Measurements from ENCODE around the gene GLYR1.

DNA sequence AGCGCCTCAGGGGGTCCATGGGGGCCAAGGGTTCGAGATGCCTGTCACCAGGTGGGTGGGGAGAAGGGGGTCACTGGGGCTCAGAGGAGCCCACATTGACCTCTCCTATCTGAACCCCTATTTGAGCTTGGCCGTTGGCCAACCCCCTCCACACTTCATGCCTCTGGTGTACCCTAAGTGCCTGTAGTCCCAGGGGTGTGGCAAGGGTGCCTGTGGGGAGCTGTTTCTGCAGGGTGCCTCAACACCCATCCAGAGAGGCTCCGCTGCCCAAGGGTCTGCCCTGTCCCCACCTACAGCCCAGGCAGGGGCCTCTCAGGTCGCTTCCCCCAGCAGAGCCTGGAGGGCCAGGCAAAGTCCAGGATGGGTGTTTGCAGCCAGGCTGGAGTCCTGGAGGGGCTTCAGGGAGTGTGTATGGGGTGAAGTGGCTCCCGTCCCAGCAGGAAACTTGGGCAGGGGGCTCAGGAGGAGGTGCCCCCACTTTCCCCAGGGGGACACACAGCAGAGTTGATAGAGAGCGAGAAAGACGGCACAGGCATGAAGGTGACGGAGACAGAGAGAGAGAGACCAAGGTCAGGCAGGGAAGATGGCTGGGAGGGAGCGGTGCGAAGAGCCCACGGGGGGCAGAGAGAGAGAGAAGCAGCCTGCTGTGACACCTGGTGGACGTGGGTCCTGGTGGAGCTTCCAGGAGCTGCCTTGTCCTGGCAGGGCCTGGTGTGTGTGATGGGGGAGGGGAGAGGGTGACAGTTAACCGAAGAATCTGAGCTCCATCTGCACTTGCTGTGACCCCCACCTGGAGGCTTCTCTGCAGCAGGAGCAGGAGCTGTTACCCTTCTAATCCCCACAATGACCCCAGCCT is 59.2 kb downstream of the GLYR1 start, which contains the start of gene SEPTIN12:
- TF ChIP-seq ELF1 (tag; IDR thresholded peaks at IDR 0.05) = no peak
- TF ChIP-seq, protein P1, sequence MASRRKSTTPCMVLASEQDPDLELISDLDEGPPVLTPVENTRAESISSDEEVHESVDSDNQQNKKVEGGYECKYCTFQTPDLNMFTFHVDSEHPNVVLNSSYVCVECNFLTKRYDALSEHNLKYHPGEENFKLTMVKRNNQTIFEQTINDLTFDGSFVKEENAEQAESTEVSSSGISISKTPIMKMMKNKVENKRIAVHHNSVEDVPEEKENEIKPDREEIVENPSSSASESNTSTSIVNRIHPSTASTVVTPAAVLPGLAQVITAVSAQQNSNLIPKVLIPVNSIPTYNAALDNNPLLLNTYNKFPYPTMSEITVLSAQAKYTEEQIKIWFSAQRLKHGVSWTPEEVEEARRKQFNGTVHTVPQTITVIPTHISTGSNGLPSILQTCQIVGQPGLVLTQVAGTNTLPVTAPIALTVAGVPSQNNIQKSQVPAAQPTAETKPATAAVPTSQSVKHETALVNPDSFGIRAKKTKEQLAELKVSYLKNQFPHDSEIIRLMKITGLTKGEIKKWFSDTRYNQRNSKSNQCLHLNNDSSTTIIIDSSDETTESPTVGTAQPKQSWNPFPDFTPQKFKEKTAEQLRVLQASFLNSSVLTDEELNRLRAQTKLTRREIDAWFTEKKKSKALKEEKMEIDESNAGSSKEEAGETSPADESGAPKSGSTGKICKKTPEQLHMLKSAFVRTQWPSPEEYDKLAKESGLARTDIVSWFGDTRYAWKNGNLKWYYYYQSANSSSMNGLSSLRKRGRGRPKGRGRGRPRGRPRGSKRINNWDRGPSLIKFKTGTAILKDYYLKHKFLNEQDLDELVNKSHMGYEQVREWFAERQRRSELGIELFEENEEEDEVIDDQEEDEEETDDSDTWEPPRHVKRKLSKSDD (conservative IDR thresholded peaks at IDR 0.05; ENCODE audit: low read length) = no peak
- TF ChIP-seq GABPA (tag; conservative IDR thresholded peaks at IDR 0.05; ENCODE audit: low read depth) = no peak
- TF ChIP-seq ZNF274 (IDR thresholded peaks at IDR 0.05; ENCODE audit: borderline replicate concordance, low read depth, low read length) = no peak
- TF ChIP-seq, protein P2, sequence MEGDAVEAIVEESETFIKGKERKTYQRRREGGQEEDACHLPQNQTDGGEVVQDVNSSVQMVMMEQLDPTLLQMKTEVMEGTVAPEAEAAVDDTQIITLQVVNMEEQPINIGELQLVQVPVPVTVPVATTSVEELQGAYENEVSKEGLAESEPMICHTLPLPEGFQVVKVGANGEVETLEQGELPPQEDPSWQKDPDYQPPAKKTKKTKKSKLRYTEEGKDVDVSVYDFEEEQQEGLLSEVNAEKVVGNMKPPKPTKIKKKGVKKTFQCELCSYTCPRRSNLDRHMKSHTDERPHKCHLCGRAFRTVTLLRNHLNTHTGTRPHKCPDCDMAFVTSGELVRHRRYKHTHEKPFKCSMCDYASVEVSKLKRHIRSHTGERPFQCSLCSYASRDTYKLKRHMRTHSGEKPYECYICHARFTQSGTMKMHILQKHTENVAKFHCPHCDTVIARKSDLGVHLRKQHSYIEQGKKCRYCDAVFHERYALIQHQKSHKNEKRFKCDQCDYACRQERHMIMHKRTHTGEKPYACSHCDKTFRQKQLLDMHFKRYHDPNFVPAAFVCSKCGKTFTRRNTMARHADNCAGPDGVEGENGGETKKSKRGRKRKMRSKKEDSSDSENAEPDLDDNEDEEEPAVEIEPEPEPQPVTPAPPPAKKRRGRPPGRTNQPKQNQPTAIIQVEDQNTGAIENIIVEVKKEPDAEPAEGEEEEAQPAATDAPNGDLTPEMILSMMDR (IDR thresholded peaks at IDR 0.05 in 2 of 3, conservative IDR thresholded peaks at IDR 0.05 in 1 of 3; ENCODE audit: insufficient read depth in 2 of 3, low read depth in 1 of 3, low read length in 3 of 3) = peak in 1 of 3 experiments; percentile 21; a peak in 1 of 6 replicates
- TF ChIP-seq RBM22 (IDR thresholded peaks at IDR 0.05; ENCODE audit: low read depth, low read length, poor library complexity, severe bottlenecking) = no peak
- no peak for TF ChIP-seq JUNB (CRISPR knock-in tag; conservative IDR thresholded peaks at IDR 0.05)
- TF ChIP-seq TARDBP (IDR thresholded peaks at IDR 0.05) = no peak
- no peak for TF ChIP-seq GATA2 (CRISPR knock-in tag; IDR thresholded peaks at IDR 0.05)
- TF ChIP-seq, protein P3, sequence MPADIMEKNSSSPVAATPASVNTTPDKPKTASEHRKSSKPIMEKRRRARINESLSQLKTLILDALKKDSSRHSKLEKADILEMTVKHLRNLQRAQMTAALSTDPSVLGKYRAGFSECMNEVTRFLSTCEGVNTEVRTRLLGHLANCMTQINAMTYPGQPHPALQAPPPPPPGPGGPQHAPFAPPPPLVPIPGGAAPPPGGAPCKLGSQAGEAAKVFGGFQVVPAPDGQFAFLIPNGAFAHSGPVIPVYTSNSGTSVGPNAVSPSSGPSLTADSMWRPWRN (IDR thresholded peaks at IDR 0.05; ENCODE audit: low read depth) = no peak
- no peak for TF ChIP-seq ZNF449 (CRISPR knock-in tag; IDR thresholded peaks at IDR 0.05)
- TF ChIP-seq ZFP36 (IDR thresholded peaks at IDR 0.05; ENCODE audit: low read depth, low read length, partially characterized antibody) = no peak

All from K562 (cell line).